Fibroblast of skin of left biceps (primary cell): Measurements from ENCODE around the gene AMFR.
A peak's percentile ranks its signal among the peaks of the same experiment; 100 is the strongest.

ENCODE experiments used
- DNase-seq, 2 experiments: peaks; one replicate each; pipeline ENCODE4 v3.0.0-alpha.2; 2013; ENCODE audit warnings: low read depth in 2 of 2

AMFR gene

DNA sequence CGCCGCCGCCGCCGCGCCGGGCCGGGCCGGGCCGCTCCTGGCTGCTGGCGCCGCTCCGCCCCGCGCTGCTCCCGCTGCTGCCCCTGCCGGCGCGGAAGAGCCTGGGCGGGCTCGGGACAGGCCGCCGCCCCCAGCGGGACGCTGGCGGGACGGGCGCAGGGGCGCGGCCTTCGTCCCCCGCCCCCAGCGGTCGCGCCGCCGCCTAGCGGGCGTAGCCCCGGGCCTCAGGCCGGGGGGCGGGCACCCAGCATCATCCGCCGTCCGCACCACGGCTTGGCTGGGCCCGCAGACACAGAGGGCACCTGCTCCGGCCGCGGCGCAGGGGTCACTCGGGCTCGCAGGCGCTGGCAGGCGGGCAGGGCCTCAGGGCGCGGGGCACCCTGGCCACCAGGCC is at the start of gene AMFR:
Gene AMFR, minus strand, starts transcription at position 107 of the 394 bp plus-strand sequence. CDS start 218 bp downstream, outside the sequence.
- DNase-seq: peak; percentile 42 to 53

DNA sequence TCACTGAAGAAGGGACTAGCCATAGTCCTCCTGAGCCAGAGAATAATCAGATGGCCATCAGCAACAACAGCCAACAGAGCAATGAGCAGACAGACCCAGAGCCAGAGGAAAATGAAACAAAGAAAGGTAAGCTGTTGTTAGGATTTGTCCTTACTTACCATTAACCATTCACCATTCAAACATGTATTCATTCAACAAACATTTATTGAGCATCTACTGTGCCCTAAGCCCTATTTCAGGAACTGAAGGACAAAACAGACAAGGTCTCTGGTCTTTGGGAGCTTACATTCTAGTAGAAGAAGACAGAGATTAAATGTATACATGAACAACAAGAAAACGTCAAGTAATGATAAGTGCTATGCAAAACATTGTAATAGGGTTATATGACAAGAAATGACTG is 45.3 kb upstream of the AMFR start:
- DNase-seq: no peak

DNA sequence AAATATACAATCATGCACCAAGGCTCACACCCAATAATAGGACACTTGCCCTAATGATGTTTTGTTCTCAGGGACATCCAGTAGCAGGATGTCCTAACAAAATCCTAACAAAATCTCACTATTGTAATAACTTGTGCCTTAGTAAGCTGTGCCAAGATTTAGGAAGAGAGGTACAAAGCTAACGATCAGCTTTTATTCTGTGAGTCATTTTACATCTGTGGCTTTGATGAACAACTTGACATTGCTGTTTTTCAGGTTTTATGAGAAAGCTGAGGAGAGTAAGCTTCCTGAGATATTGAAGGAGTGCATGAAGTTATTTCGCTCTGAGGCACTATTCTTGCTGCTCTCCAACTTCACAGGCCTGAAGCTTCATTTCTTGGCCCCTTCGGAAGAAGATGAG is 44.9 kb upstream of the AMFR start:
- DNase-seq: no peak

DNA sequence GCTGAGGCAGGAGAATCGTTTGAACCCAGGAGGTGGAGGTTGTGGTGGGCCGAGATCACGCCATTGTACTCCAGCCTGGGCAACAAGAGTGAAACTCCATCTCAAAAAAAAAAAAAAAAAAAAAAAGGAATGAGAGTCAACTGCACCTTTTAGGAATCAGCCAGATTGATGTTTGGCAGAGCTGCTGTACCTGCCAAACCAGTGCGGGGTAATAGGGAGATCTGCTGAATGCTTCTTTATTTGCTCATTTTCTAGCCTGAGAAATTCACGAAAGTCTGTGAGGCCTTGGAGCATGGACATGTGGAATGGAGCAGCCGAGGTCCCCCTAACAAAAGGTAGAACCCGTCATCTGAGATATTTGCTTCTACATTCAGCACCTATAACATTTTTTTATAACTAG is 44.4 kb upstream of the AMFR start:
- no peak for DNase-seq

DNA sequence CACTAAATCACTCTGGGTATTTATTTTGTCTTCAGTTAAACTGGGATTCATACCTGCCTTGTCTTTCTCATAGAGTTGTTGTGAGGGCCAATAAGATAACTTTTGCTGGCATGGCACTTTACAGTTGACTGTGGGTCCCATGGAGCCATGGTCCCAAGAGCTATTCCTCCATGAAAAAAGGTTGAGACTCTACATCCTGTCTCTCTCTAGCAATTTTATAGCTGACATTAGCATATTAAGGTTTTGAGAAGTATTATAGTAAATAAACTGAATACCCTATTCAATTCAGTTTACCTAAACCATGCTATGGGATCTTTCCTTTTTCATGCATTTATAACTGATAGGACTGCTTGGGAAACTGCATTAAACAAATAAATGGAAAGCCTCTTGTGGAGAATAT is 43.5 kb upstream of the AMFR start:
- no peak for DNase-seq

DNA sequence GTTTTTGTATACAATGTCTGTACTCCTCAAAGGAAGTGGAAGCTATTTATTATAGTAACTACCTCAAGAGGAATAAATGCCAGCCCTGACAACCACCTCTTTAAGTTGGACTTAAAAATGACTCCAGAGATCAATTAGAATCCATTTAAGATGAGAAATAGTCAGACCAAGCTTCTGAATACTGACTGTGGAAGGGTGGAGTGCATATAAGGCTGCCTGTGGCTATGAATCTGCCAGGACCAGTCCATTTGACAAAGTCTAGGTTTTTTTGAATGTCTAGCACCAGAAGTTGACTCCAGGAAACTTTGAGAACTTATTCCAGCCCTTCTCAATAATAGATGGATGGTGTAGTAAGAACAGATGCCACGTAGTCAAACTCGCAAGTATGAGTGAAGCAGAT is 41.0 kb upstream of the AMFR start:
- no peak for DNase-seq

DNA sequence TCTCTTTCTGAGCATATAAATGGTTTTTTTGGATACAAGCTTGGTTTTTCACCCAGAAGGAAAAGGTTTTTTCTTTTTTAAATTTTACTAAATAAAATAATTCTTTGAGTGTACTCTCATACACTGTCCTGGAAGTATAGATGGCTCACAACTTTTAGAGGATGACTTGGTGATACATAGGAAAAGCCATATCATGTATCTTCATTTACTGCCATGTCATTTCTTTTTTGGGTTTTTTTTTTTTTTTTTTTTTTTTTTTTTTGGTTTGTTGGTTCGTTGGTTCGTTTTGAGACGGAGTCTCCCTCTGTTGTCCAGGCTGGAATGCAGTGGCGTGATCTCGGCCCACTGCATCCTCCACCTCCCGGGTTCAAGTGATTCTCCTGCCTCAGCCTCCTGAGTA is 37.8 kb upstream of the AMFR start:
- no peak for DNase-seq

DNA sequence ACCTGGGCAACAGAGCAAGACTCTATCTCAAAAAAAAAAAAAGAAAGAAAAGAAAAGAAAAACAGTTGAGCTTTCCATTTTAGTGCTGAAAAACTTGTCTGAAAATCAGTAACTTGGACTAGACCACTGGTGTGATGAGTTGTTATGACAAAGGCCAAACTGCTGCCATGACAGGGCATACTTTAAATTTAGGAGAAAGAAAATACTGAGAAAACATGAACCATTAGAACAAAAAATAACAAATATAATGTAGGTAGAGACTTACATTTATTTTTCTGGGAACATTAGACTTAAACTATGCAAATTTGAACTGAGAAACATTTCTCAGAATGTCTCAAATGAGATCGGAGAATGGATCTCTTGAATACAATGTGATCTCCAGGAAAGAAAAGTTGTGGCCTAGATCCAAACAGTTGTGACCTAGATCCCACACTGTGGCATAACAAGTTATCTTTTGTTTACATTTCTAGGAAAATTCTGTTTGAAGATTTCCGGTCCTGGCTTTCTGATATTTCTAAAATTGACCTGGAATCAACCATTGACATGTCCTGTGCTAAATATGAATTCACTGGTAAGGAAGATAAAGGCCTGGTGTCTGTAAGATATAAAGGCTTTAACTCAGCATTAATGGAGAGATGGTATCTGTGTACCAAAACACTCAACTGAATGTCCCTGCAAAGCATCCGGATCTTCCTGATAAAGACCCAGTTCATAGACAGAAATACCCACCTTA is 36.9 kb upstream of the AMFR start:
- no peak for DNase-seq

DNA sequence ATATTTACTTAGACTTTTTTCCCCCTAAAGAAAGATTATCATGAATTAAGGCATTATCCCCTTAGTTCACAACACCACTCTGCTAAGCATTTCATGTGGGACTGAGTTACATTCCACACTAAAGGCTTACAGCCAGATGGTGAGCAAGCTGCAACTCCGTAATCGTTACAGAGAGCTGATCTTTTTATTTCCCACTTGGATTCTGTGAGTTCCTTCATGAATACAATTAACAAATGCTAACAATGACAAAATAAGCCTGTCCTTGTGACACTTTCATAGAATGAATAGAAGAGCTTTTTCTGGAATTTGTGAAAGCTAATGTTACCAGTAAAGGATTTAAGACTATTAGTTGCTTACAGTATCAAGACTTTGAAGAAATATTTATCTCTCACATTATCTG is 34.8 kb upstream of the AMFR start:
- no peak for DNase-seq

DNA sequence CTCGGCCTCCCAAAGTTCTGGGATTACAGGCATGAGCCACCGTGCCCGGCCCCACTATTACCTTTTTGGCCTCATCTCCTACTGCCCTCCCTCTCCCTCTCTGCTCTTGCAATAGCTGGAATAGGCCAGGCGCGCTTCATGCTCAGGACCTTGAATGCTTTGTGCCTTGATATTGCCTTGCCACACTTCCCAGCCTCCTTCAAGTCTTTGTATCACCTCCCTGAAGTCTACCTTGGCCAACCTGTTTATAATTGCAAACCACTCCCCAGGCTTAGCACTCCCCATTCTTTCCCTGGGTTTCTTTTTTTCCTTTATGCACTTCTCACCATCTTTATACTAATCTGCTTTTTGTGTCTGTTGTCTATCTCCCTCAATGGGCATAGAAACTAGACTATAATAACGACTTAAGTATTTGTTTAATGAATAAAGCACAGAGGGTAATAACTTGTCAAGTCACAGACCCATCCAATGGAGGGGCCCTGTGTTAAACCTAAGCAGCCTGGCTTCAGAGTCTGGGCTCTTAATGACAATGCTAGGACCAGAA is 32.7 kb upstream of the AMFR start:
- DNase-seq: no peak

DNA sequence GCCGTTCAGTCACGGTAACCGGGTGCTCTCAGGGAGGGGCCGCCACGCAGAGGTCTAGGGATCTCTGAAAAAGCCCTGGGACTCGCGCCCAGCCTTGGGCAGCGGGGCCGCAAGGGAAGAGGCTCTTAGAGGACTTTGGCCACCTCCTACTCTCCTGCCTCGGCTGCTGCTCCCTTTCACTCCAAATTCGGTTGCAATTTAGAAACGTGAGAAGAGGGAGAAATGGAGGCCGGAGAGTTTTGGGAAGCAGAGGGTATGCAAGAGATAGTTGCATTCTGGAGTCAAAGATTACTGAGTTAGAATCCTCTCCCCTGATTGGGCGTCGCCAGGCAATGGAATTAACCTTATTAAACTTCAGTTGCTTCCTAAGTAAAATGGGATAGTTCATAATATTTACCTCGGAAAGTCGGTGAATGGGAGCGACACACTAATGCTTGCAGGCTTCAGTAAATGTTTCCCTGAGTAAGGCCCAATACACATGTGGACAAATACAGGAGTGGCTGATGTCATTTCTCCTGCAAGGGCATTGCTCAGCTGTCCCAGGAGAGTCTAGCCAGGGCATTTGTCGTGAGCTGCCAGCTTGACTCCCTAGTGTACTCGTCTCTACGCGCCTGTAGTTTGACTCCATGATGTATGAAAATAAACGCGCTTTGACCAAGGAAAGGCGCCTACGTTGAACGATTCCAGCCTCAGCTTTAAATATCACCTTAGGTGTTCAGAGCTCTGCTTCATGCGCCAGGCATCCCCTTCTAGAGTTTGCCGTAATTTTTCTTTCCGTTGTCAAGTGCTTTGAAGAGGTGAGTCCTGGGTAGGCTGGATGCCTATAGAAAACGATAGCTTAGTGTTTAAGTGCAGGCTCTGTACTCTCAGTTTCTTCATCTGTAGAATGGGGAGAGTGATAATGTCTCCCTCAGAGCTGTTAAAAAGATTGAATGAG is 26.7 kb upstream of the AMFR start:
- DNase-seq: no peak

DNA sequence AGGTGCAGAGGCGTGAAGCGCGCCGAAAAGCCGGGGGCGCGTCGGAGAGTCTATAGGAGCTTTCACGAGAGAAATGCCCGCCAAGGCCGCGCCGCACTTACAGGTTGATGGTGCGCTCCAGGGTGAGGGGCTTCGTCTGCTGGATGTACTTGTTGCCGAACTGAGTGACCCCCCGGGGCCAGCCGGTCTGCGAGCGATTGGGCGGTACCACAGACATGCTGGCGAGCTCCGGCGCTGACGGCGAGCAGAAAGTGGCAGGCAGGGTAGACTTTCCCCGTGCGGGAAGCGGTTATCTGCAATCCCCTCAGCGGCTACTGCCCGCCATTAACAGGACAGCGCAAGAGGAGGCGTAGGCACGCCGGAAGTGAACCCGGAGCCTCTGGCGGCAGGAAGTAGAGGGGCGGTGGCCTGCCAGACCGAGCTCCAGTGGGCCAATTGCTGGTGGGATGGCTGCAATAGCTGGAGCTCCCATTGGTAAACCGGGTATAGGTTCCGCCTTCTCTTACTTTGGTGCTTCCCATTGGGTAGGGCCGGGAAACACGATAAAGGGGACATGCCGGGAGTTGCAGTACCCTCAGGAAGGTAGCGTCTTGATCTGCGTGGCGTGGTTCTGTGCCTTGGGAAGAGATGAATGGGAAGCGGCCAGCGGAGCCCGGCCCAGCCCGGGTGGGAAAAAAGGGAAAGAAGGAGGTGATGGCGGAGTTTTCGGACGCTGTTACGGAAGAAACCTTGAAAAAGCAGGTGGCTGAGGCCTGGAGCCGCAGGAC is 25.8 kb upstream of the AMFR start, which contains the start of the genes NUDT21 and OGFOD1:
Gene NUDT21, minus strand, starts transcription at position 347 of the 767 bp plus-strand sequence. Its CDS starts 130 bp downstream, at position 217.
Gene OGFOD1, plus strand, starts transcription at position 569 of the 767 bp plus-strand sequence. Its CDS starts 59 bp downstream, at position 628.
- DNase-seq: peak; percentile 92 to 93

DNA sequence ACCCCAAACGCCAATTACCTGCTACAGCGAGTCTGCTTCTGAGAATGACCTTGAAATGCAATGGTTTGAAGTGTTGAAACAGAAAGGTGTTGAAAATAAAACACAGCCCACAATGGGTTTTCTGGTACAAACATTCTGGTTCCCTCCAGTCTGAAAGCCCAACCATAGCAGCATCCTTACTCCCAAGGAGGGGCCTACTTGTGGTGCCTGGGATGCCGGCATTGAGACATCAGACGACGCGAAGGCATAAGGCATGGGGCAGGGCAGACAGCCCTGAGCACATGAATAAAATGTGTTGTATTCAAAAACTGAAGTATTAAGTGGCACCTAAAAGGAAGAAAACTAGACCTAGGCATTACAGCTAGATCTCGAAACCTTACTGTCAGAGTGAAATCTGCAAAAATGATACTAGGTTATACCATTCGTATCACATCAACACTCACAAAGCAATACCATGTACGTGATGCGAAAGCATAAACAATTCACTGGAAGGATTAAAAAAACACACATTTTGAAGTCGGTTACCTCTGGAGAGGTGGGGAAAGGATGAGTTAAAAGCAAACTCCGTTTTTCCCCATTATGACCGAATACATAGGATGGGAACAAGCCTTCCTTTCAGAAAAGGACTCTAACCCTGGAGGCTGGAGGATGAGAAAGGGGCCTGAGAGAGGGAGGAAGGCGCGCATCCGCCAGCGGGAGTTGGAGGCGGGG is 25.1 kb upstream of the AMFR start:
- no peak for DNase-seq

DNA sequence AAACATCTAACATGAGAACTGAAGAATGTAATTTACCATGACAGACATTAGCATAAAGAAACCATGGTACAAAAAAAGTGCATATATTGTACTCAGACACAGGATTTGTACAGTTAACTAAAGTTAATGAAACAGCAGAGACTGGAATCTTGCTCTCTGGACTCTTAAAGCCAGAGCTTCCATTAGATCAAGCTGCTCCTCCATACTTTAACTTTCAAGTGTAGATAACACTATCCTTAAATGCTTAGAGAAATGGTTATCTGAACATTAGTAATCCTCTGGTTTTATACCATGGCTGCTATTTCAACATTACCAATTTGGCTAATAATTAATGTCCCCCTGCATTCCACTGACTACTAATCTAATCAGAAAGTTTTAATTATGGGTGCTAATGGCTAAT is 22.7 kb upstream of the AMFR start:
- DNase-seq: no peak

DNA sequence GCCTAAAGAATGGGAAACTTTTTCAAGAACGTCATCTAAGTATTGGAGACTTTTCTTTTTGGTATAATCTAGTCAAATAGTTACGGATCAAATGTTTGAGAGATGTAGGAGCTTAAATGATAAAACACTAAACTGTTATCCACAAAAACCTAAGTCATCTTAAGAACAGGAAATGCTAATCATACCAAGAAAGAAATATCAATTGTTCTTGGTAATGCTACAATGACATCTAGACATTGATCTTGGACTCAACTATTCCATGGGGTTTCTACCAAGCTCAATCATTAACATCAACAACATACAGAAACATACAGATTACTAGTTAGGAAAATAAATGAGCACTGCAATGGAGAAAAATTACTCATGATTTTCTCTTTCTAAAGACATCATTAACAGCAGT is 21.9 kb upstream of the AMFR start:
- no peak for DNase-seq

DNA sequence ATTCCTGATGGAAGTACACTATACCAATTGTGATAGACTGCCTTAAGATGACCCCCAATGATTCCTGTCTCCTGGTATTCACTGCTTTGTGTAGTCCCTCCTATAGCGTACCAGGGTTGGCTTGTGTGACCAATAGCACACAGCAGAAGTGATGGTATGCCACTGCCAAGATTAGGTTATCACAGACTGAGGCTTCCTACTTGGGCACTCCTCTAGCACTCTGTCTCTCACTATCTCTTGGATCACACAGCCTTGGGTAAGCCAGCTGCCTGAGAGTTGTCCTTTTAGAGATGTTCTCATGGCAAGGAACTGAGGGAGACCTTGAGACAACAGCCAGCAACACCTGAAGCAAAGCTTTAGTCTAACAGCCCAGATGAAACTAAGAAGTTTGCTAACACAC is 12.7 kb upstream of the AMFR start:
- DNase-seq: no peak

DNA sequence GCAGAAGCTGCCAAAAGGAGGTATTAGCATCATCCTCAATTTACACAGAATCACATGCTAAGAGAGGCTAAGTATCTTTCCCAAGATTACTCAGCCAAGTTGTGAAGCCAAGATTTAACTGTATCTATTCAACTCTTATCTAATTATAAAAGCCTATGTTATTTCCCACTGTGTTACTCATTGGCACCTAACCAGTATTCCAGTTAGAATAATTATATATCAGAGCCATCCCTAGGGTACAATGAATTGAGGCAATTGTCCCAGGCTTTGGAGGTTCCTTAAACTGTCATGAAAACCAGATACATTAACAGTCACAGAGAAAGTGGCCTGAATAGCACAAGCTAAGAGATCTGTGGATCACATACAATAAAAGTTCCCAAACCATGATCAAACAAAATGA is 10.9 kb upstream of the AMFR start:
- no peak for DNase-seq

DNA sequence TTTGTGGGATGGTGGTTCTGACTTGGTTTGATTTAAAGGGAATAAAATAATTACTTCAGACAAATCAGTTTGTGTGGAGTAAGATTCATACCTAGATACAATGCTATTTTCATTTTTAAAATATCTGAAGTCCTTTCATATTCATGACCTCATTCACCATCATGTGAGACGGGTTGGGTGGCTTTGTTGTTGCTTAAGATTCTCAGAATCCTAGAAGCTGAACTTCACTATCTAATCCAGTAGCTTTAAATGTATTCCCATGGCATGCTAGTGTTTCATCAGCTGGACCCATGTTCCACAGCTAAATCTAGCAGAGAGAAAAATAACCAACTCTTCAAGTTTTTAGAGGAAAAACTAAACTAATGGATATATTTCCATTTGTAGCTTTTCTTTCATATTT is 2.7 kb upstream of the AMFR start:
- DNase-seq: no peak

DNA sequence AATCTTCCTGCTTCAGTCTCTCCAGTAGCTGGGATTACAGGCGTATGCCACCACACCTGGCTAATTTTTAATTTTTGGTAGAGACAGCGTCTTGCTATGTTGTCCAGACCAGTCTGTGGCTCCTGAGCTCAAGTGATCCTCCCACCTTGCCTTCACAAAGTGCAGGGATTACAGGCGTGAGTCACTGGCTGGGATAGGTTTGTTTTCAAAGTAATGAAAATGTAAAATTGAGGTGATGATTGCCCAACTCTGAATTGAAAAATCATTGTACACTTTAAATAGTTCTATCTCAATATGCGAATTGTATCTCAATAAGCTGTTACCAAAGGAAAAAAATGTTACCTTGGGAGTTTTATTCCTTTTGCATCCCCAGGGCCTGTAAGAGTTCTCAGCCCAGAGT is 1.2 kb upstream of the AMFR start:
- no peak for DNase-seq

DNA sequence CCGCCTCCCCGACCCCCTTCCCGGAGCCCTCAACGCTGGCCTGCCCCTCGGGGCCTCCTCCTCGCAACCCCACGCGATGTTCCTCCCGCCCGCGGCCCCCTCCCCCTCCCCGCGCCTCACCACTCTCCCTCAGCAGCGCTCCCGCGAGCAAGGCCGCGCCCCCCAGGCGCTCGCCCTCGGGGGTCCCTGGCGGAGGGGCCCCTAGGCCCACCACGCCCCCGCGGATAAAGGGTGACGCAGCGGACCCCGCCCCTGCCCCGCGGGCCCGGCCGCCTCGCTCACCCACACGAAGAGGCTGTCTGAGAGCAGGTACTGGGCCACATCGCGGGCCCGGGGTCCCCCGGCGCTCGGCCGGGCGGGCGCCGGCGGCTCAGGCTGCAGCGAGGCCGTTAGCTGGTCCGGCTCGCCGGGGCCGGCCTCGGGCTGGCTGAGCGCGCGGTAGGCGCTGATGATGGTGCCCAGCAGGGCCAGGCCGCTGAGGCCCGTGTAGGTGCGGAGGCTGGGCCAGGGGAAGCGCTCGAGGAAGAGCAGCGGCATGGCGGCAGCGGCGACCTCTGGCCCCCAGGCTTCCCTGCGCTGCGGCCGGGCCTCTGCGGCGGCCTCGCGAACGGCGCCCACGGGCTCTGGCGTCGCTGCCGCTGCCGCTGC is 430 bp downstream of the AMFR start:
- no peak for DNase-seq

DNA sequence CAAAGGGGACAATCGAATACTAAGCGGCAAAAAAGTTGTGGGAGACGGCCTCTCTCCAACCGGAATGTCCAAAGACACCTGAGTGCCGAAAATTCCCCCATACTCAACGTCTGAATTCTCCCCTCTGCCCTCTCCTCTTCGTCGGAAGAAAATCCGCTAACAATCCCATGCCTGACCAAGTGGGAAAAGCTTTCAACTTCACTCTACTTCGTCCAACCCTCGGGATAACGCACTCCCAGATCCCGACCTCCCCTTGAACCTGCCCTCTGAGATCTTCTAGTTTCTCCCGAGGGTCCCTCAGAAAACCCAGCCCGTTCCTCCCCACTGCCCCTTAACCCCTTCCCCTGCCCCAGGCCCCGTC is 961 bp downstream of the AMFR start:
- no peak for DNase-seq
